Parathyroid adenoma (tissue), 2 donors: Measurements from ENCODE around the gene CBLN4.

Experiments used
- H2AFZ ChIP-seq: fragments of 300-600 bp; sonication (generic); one replicate; pipeline ENCODE4 v1.7.0; 2017; ENCODE audit warnings: antibody characterized with exemption, mild to moderate bottlenecking
- H3K27ac ChIP-seq: fragments of 300-600 bp; sonication (generic); one replicate; pipeline ENCODE4 v1.7.0; 2017
- H3K27me3 ChIP-seq: fragments of 300-600 bp; sonication (generic); one replicate; pipeline ENCODE4 v1.7.0; 2017; ENCODE audit warnings: low read length; ENCODE audit not compliant: control insufficient read depth, insufficient read depth
- H3K36me3 ChIP-seq: fragments of 300-600 bp; sonication (generic); one replicate; pipeline ENCODE4 v1.7.0; 2017; ENCODE audit warnings: low read length; ENCODE audit not compliant: control insufficient read depth, insufficient read depth
- H3K4me1 ChIP-seq: fragments of 300-600 bp; sonication (generic); one replicate; pipeline ENCODE4 v1.7.0; 2017; ENCODE audit warnings: control low read depth
- H3K4me2 ChIP-seq: fragments of 300-600 bp; sonication (generic); one replicate; pipeline ENCODE4 v1.7.0; 2017; ENCODE audit warnings: low read length
- H3K4me3 ChIP-seq: fragments of 300-600 bp; sonication (generic); one replicate; pipeline ENCODE4 v1.7.0; 2017; ENCODE audit warnings: low read depth, low read length
- H3K79me2 ChIP-seq: fragments of 300-600 bp; sonication (generic); one replicate; pipeline ENCODE4 v1.7.0; 2017; ENCODE audit warnings: control low read depth
- H3K9ac ChIP-seq: fragments of 300-600 bp; sonication (generic); one replicate; pipeline ENCODE4 v1.7.0; 2017; ENCODE audit warnings: mild to moderate bottlenecking
- H3K9me3 ChIP-seq: fragments of 300-600 bp; sonication (generic); one replicate; pipeline ENCODE4 v1.7.0; 2017; ENCODE audit warnings: low read length; ENCODE audit not compliant: control insufficient read depth
- TF ChIP-seq, protein P1 (sequence below): fragments of 300-600 bp; sonication (generic); IDR thresholded peaks from one replicate; pipeline ENCODE4 v1.7.0; 2017; ENCODE audit warnings: antibody characterized with exemption, mild to moderate bottlenecking
- donor health status: primary hyperparathyroidism.

CBLN4 gene

GRCh38 chr20:55977690-55978459 is 27.4 kb downstream of the CBLN4 start:
- H3K9ac ChIP-seq: no peak overlapping the region
- no peaks in the 10 kb centered on the region for H3K36me3 ChIP-seq
- TF ChIP-seq, protein P1, sequence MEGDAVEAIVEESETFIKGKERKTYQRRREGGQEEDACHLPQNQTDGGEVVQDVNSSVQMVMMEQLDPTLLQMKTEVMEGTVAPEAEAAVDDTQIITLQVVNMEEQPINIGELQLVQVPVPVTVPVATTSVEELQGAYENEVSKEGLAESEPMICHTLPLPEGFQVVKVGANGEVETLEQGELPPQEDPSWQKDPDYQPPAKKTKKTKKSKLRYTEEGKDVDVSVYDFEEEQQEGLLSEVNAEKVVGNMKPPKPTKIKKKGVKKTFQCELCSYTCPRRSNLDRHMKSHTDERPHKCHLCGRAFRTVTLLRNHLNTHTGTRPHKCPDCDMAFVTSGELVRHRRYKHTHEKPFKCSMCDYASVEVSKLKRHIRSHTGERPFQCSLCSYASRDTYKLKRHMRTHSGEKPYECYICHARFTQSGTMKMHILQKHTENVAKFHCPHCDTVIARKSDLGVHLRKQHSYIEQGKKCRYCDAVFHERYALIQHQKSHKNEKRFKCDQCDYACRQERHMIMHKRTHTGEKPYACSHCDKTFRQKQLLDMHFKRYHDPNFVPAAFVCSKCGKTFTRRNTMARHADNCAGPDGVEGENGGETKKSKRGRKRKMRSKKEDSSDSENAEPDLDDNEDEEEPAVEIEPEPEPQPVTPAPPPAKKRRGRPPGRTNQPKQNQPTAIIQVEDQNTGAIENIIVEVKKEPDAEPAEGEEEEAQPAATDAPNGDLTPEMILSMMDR: no peak
- H3K27me3 ChIP-seq: no peaks in the 10 kb centered on the region
- H2AFZ ChIP-seq: no peak overlapping the region
- H3K9me3 ChIP-seq: no peaks in the 10 kb centered on the region
- H3K4me1 ChIP-seq: no peaks in the 10 kb centered on the region
- no peak overlapping the region for H3K4me2 ChIP-seq
- H3K79me2 ChIP-seq: no peaks in the 10 kb centered on the region
- H3K4me3 ChIP-seq: no peak overlapping the region
- H3K27ac ChIP-seq: no peak overlapping the region

DNA sequence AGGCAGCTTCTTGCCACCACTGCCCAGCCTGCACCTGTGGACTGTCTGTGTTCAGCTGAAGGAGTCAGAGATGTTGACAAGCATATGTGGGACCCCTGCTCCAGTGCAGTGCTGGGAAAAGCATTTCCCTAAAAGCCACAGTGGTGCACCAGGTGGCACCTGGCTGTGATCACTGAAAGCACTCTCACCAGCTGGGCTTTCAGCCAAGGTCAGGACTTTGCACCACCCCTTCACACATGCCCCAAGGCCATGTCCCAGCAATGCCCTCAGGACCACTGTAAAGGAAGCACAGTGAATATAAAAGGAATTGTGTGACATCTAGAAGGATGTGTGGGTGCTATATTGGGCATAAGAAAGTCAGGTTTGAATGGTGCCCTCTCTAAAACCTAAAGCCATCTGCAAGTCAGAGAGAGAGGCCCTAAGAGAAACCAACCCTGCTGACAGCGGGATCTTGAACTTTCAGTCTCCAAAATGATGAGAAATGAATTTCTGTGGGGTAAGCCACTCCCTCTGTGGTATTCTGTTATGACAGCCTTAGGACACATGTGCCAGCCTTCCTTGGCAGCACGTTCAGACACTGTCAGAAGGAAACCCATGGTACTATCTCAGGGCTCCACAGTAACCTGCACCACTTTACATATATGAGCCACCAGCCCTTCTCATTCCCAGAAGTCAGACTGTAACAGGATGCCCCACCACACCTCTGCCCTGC is 30.7 kb downstream of the CBLN4 start:
- H3K79me2 ChIP-seq: no peaks in the 10 kb centered on the region
- no peak overlapping the region for H2AFZ ChIP-seq
- H3K4me2 ChIP-seq: no peak overlapping the region
- TF ChIP-seq, protein P1: no peak
- H3K4me3 ChIP-seq: no peak overlapping the region
- H3K27me3 ChIP-seq: no peaks in the 10 kb centered on the region
- H3K36me3 ChIP-seq: no peaks in the 10 kb centered on the region
- no peaks in the 10 kb centered on the region for H3K9me3 ChIP-seq
- H3K27ac ChIP-seq: no peak overlapping the region
- no peak overlapping the region for H3K9ac ChIP-seq
- no peaks in the 10 kb centered on the region for H3K4me1 ChIP-seq

- no peaks in the 10 kb centered on the region for H3K9me3 ChIP-seq
- H3K4me3 ChIP-seq: no peak overlapping the region
- no peaks in the 10 kb centered on the region for H3K27me3 ChIP-seq
- TF ChIP-seq, protein P1: no peak
- no peak overlapping the region for H2AFZ ChIP-seq
- H3K4me1 ChIP-seq: no peaks in the 10 kb centered on the region
- H3K9ac ChIP-seq: no peak overlapping the region
- no peaks in the 10 kb centered on the region for H3K36me3 ChIP-seq
- H3K27ac ChIP-seq: no peak overlapping the region
- no peak overlapping the region for H3K4me2 ChIP-seq
- H3K79me2 ChIP-seq: no peaks in the 10 kb centered on the region
These were observed 40.5 kb downstream of the CBLN4 start for GRCh38 chr20:55964790-55965189.

DNA sequence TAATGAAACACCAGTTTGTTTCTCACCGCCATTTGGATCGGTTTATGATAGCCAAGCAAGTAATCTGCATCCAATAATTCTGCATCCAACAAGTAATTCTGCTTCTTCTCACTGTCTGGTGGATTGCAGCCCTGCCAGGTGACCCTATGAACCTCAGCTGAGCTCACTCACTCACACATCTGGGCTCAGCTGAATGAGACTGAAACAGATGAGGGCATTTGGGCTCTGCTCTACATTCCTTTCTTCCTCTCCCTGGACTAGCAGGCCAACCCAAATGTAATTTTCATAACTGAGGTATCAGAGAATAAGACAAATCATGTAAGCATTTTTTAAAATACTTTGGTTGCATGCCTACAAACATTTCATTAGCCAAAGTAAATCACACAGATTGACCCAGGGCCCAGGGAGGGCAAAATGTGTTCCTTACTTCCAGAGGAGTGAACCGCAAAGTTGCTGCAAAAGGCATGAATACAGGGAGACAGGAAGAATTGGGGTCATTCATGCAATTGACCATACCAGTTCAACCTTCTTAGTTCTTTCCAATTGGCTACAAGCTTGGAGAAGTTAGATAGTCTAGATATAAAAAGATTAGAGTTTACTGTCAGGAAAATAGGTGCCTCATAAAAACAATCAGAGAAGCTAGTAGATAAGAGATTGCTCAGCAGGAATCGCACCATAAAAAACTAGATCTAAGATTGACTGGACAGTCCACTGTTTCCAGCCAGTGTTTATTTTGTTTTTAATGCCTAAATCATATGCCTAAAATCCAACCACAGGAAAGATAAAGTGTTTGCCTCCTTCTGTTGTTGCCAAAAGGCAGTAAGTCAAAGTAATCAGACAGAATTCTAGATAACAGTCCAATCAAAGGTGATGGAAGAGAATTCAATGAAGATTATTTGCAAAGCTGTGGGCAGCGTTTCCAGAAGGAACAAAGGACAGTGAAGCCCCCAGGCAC is 43.7 kb downstream of the CBLN4 start:
- Histone ChIP-seq H3K9ac (no peak overlapping the region), H2AFZ (no peak overlapping the region), H3K79me2 (no peaks in the 10 kb centered on the region), H3K4me3 (no peak overlapping the region), H3K36me3 (no peaks in the 10 kb centered on the region), H3K27me3 (no peaks in the 10 kb centered on the region), H3K4me2 (no peak overlapping the region), H3K4me1 (no peaks in the 10 kb centered on the region), H3K9me3 (no peaks in the 10 kb centered on the region), H3K27ac (no peak overlapping the region)
- TF ChIP-seq, protein P1: no peak
